Kidney glomerular epithelial cell (primary cell): ENCODE data around the gene OTULIN.

Experiments
- DNase-seq: peaks from one replicate; lab custom pipeline; 2025; lab: John Stamatoyannopoulos, UW

OTULIN gene

DNA sequence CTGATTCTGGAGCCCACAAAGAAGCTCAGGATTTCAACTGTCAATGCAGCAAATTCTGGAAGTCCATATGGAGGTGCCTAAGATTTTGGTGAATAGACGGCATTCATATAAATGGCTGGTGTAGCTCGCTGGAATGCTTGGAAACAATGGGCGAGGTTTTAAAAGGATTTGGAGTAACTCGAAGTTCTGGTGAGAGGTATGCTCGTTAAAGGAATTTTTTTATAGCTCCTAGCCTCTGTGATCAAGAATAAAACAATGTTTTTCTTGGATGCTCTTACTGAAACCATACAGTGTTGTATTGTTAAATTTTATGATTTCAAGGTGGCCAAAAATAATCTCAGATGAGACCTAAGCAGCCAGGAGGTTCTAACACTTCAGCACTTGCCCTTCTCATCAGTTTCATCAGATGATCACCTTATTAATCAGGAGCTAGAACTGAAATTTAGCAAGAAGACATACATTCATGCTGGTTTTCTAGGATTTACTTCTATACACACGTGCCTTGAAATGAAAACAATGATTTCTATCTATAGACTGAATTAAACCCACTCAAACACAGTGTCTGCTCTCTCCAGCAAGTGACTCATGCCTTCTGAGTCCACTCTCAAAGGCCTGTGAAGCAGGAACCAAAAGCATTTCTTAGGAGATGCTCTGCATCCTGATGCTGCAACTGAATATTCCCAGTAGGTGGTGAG lies 79.2 kb downstream of the OTULIN start:
- DNase-seq, result no peak

GRCh38 chr5:14744296-14745187 lies 80.0 kb downstream of the OTULIN start:
- DNase-seq, result no peak

DNA sequence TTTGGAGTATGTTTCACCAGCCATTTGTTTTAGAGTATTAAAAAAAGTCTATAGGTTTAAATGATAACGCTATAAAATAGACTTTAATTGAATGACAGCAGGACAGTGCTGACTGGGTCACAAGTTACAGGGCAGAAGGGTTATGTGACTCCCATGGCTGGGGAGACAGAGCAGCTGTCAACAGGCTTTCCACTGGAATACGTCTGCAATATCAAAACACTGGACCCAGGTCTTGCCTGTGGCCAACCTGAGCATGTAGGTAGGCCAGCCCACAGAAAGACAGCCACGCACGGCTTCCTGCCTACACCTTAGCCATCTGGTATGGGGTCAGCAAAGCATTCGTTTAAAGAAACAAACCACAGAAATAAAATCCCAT lies 80.7 kb downstream of the OTULIN start:
- DNase-seq, result no peak

DNA sequence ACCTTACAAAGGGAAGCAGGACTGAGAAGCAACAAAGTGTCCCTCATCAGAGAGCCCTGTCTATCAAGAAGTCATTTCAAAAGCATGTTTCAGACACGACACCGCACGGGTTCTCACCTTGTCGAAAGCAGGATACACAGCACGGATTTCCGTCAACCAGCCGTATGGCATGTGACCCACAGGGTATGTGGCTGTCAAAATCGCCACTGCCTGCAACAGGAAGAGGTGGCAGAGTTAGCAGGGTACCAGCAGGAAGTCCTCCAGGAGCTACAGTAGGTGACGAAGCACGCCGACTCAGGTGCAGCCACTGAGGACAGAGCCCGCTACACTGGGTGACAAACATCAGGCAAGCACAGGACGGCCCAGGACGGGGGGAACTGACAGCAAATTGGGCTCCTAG lies 81.2 kb downstream of the OTULIN start:
- no peak for DNase-seq

DNA sequence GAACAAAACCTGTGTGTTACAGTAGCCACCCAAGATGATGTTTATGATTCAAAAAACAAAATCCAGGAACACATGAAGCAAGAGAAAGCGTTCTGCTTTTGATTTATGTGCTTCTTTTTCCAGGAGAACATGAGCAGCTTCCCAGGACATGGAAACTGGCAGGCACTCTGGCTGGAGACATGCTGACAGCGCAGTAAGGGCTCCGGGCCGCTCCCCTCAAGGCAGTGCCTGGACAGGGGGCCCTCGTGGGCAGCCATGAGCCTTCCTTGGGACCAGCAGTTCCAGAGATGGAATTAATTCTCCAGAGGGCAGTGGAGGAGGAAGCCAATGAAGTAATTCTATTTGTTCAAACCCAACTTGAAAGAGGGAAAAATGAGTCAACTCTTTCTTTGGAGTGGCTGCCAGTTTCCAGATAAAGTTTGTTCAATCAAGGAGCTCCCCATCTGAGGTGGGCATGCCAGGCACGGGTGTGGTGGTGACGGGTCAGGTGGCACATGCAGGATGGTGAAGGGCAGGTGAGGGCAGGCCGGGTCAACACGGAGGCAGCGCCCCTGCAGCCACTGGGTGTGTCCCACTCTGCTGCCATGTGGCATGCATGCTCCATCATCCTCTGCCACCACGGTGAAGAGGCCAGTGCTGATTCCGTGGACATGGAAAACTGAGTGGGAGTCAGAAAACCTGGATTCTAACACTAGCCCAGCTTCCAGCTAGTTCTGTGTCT lies 83.8 kb downstream of the OTULIN start:
- DNase-seq, result no peak
